PFSK-1 (cell line): ENCODE measurements around the gene SIAE.

Experiments
- FOXP2 ChIP-seq: optimal IDR thresholded peaks from 2 replicates; pipeline ENCODE3; 2011; ENCODE audit warnings: borderline replicate concordance, control low read depth, inconsistent platforms; ENCODE audit not compliant: insufficient read depth; ENCODE audit errors: extremely low read length, extremely low read depth
- POLR2AphosphoS5 ChIP-seq: IDR thresholded peaks from 2 replicates; pipeline ENCODE4 v1.6.1; 2012; ENCODE audit warnings: low read depth, mild to moderate bottlenecking, control low read depth, low read length, moderate library complexity
- SIN3A ChIP-seq: IDR thresholded peaks from 2 replicates; pipeline ENCODE4 v1.6.1; 2012; ENCODE audit warnings: mild to moderate bottlenecking, low read length, moderate library complexity, borderline replicate concordance; ENCODE audit not compliant: insufficient read depth
- TAF1 ChIP-seq: IDR thresholded peaks from 2 replicates; pipeline ENCODE4 v1.6.1; 2012; ENCODE audit warnings: low read length, control low read depth, borderline replicate concordance; ENCODE audit not compliant: insufficient read depth
- TF ChIP-seq, protein P1 (sequence below), 2 experiments: IDR thresholded peaks; 2 replicates each; pipeline versions ENCODE4 v1.6.1 to v1.8.0; 2011 to 2012; ENCODE audit warnings: low read depth in 2 of 2, low read length in 2 of 2, control low read depth in 1 of 2, inconsistent platforms in 1 of 2, mild to moderate bottlenecking in 1 of 2, moderate library complexity in 1 of 2; ENCODE audit not compliant: insufficient read depth in 1 of 2

The SIAE gene

DNA sequence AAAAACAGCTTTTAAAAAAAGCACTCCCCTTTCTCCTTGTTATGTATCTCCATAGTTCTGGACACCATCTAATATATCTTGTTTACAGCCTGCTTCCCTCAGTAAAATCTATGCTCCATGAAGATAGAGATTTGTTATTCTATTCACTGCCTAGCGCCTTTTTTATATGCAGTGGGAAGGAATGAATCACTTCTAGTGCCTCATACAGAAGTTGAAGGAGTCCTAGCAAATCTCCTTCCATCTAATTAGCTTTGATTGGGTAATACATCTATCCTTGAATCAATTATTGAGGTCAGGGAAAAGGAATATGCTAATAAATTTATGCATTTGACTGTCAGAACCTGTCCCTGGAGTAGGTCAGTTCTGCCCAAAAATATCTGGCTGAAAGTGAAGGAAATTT, 26.0 kb upstream of the SIAE start:
- TF ChIP-seq SIN3A = no peak
- TF ChIP-seq TAF1 = no peak
- TF ChIP-seq FOXP2 = no peak
- no peak for TF ChIP-seq POLR2AphosphoS5
- TF ChIP-seq, protein P1, sequence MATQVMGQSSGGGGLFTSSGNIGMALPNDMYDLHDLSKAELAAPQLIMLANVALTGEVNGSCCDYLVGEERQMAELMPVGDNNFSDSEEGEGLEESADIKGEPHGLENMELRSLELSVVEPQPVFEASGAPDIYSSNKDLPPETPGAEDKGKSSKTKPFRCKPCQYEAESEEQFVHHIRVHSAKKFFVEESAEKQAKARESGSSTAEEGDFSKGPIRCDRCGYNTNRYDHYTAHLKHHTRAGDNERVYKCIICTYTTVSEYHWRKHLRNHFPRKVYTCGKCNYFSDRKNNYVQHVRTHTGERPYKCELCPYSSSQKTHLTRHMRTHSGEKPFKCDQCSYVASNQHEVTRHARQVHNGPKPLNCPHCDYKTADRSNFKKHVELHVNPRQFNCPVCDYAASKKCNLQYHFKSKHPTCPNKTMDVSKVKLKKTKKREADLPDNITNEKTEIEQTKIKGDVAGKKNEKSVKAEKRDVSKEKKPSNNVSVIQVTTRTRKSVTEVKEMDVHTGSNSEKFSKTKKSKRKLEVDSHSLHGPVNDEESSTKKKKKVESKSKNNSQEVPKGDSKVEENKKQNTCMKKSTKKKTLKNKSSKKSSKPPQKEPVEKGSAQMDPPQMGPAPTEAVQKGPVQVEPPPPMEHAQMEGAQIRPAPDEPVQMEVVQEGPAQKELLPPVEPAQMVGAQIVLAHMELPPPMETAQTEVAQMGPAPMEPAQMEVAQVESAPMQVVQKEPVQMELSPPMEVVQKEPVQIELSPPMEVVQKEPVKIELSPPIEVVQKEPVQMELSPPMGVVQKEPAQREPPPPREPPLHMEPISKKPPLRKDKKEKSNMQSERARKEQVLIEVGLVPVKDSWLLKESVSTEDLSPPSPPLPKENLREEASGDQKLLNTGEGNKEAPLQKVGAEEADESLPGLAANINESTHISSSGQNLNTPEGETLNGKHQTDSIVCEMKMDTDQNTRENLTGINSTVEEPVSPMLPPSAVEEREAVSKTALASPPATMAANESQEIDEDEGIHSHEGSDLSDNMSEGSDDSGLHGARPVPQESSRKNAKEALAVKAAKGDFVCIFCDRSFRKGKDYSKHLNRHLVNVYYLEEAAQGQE (IDR thresholded peaks at IDR 0.05; ENCODE audit: insufficient read depth in 1 of 2, low read depth in 2 of 2, low read length in 2 of 2) = no peak

- TF ChIP-seq TAF1 = no peak
- TF ChIP-seq FOXP2 = no peak
These were observed 19.6 kb upstream of the SIAE start for GRCh38 chr11:124693142-124693541.

DNA sequence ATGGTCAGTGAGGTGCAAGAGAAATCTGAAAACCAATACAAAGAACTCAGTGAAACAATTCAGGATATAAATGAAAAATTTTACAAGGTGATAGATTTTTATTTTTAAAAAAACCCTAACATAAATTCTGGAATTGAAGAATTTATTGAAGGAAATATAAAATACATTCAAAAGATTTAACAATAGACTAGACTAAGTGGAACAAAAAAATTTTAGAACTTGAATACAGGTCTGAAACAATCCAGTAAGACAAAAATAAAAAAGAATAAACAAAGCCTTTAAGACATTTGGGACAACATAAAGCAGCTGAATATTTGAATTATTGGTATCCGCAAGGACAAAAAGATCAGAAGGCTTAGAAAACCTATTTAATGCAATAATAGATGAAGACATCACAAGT, 8.9 kb upstream of the SIAE start:
- TF ChIP-seq POLR2AphosphoS5 (no peak), TAF1 (no peak), SIN3A (no peak), FOXP2 (no peak)
- TF ChIP-seq, protein P1 (IDR thresholded peaks at IDR 0.05; ENCODE audit: insufficient read depth in 1 of 2, low read depth in 2 of 2, low read length in 2 of 2) = no peak

DNA sequence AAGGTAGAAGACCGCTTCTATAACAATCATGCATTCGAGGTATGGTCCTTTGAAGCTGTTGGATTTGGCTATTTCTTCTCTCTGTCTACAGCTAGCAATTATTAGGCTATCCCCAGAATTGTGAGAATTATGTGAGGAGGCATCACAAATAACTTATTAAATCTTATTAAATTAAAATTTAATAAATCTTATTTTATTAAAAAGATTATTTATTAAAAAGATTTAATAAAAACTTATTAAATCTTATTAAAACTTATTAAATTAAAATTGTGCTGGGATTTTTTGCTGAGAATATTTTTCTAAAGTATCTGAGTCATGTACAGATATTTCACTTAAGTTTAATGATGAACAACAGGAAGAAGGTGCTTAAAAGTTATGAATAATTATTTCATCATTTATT, 7.9 kb upstream of the SIAE start:
- no peak for TF ChIP-seq POLR2AphosphoS5
- TF ChIP-seq, protein P1 (IDR thresholded peaks at IDR 0.05; ENCODE audit: insufficient read depth in 1 of 2, low read depth in 2 of 2, low read length in 2 of 2) = no peak
- TF ChIP-seq TAF1 = no peak
- no peak for TF ChIP-seq FOXP2
- no peak for TF ChIP-seq SIN3A

DNA sequence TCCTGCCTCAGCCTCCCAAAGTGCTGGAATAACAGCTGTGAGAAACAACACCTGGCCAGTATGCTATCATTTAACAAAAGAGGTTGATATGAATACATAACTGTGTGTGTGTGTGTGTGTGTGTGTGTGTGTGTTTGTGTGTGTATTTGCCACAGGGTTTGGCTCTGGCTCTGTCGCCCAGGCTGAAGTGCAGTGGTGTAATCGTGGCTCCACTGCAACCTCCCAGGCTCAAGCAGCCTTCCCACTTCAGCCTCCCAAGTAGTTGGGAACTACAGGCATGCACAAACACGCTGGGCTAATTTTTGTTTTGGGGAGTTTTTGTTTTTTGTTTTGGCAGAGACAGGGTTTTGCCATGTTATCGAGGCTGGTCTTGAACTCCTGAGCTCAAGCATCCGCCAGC, 4.9 kb upstream of the SIAE start:
- TF ChIP-seq TAF1 (no peak), FOXP2 (no peak), POLR2AphosphoS5 (no peak), SIN3A (no peak)
- TF ChIP-seq, protein P1 (IDR thresholded peaks at IDR 0.05; ENCODE audit: insufficient read depth in 1 of 2, low read depth in 2 of 2, low read length in 2 of 2) = no peak
